ENCODE results near the gene DUSP22.

The DUSP22 gene

DNA sequence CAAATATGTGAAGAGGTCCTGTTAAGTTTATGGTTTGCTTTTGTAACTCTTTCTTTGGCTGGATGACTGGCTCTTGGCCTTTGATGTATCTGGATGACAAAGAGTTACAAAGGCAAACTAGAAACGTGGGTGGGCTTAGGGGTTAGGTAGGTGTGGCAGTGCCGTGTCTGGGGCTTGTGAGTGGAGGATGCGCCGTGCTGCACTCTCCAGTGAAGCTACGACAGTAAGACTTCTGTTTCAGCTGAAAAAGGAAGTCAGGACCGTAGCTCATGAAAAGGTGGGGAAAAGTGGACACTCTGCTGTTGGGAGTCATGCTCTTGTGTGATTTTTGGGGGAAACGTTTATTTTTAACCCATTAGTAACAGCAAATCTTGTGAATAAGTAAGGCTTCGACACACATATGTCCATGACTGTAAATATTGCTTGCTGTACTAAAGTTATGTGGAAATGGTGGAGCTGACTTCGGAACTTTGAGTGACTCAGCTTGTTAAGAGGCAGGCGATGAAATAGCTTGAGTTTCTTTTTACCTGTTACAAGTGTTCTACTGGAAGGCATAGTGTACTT is 45.6 kb downstream of the DUSP22 start:
- Mint-ChIP-seq H3K4me1 (peaks cover 67% of the 10 kb centered on the region), H3K27ac (ENCODE audit: low read depth) (no peak overlapping the region), H3K9me3 (no peaks in the 10 kb centered on the region), H3K4me3 (peak overlapping the region; percentile 45), H3K36me3 (ENCODE audit: insufficient read depth) (peaks cover 3% of the 10 kb centered on the region), H3K27me3 (no peaks in the 10 kb centered on the region)
- ATAC-seq (replicated peaks; ENCODE audit: extremely low read depth, poor library complexity, severe bottlenecking) (no peak), DNase-seq (ENCODE audit: low spot score in 2 of 2) (no peak)

DNA sequence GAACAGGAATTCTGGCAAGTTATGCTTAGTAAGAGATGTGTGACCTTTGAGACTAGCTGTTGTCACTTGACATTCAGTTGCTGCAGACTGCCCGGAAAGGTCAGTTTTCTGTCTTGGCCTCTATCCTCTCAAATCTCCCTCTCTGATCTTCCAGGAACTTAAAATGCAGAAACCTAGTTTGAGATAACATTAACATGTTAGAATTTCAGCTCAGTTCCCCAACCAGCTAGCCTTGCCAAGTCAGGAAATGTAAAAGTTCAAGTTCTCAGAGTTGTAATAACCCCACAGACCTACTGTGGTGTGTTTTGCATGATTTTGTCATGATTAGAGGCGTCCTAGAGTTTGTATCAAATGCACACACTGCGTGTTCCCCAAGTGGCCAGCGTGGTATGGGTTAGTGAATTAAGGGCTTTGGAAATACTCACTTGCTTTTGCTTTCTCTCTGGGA is 46.6 kb downstream of the DUSP22 start:
- Mint-ChIP-seq H3K4me1 (peaks cover 68% of the 10 kb centered on the region), H3K27ac (ENCODE audit: low read depth) (peak overlapping the region; percentile 73), H3K9me3 (no peaks in the 10 kb centered on the region), H3K27me3 (no peaks in the 10 kb centered on the region), H3K4me3 (peak overlapping the region; percentile 30), H3K36me3 (ENCODE audit: insufficient read depth) (peaks cover 5% of the 10 kb centered on the region)
- peak; percentile 35 for ATAC-seq (replicated peaks; ENCODE audit: extremely low read depth, poor library complexity, severe bottlenecking)
- DNase-seq (ENCODE audit: low spot score in 2 of 2): no peak

DNA sequence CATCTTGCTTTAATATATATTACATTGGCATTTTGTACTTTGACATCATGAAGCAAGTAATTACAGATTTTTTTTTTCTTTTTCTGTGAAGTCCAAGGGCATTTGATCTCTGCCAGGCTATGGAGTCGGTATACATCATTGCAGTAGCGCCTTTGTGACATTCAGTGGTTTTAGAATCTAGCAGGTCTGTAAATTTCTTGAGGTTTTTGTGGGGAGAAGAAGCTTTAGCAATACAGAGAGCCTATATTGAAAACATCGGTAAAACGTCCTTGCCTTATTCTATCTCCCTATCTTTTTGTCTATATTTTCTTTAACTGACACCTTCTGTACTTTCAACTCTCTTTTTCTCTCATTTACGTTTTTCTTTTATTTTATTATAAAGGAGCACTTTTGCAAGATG is 47.2 kb downstream of the DUSP22 start:
- Mint-ChIP-seq H3K36me3 (ENCODE audit: insufficient read depth) (peaks cover 7% of the 10 kb centered on the region), H3K27ac (ENCODE audit: low read depth) (peak overlapping the region; percentile 73), H3K27me3 (no peaks in the 10 kb centered on the region), H3K4me3 (peak overlapping the region; percentile 30), H3K4me1 (peaks cover 72% of the 10 kb centered on the region), H3K9me3 (no peaks in the 10 kb centered on the region)
- ATAC-seq (replicated peaks; ENCODE audit: extremely low read depth, poor library complexity, severe bottlenecking): peak; percentile 57
- DNase-seq (ENCODE audit: low spot score in 2 of 2): no peak

DNA sequence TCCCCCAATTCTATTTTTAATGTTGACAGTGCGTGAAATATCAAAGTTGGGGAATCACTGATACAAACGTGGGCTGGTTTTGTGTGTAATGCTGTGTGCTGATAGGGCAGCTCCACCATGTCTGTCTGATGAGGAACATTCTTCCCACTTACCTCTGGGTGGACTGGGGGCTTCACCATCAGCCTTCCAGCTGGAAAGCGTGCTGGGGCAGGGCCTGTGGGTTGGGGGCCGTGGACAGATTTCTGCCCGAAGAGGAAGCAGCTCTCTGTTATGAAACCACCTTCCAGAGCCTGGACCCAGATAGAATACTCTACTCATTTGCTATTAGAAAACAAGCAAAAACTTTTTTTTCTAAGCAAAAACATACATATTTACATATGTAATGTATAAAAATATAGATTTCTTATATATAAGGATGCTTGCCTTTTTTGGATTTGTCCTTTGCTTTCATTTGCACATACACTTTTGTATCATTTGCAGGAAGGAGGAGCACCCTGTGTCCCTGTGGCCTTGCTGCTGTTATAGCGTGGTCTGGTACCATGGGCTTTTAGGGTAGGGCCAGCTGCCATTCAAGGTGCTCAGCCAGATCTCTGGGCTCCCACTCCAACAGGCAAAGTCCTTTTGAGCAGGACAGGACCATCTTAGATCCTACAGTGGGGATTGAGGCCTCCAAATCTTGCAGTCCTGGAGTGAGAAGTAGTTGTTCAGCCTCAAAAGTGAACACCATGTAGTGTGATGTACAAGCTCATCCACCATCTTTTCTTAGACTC is 48.1 kb downstream of the DUSP22 start:
- DNase-seq (ENCODE audit: low spot score in 2 of 2) (no peak), ATAC-seq (replicated peaks; ENCODE audit: extremely low read depth, poor library complexity, severe bottlenecking) (no peak)
- Mint-ChIP-seq H3K27ac (ENCODE audit: low read depth) (peak overlapping the region; percentile 73), H3K4me3 (peak overlapping the region; percentile 30), H3K36me3 (ENCODE audit: insufficient read depth) (peaks cover 6% of the 10 kb centered on the region), H3K27me3 (no peaks in the 10 kb centered on the region), H3K4me1 (peaks cover 72% of the 10 kb centered on the region), H3K9me3 (no peaks in the 10 kb centered on the region)

DNA sequence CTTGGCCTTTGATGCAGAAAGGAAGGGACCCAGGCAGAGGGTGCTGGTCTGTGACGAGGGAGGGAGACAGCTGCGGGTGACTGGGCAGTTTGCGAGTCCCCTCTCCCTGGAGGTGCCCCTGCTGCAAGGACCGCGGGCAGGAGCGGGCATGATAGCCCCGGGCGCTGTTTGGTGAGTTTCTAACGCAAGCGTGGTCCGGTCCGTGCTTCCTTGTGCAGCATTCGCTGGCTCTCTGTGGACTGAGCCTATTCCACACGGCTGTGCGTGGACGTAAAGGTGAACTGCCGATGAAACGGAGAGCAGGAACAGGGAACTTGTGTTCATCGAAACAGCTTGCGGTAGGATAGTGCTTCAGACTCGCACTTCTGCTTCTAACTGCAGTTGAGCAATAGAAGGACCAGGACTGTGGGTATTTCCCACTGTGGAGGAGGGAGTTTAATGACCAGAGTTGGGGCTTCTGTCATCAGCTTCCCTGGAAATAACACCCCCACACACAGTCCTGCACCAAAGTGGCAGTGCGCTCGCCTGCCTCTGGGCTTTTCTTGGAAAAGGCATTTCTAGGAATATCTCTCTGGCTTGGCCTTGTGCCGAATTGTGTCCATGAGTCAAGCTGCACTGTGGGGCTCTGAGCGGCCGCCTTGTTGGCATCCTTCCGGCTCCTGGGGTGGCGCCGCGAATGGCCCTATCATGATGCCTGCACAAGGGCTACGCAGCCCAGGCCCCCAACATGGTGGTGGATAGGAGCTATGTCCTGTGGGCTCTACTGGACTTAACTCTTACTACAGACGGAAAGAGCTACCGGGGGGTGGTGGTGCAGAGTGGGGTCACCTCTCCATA is 48.9 kb downstream of the DUSP22 start:
- no peak for DNase-seq (ENCODE audit: low spot score in 2 of 2)
- peak overlapping the region; percentile 59 for H3K27ac Mint-ChIP-seq (ENCODE audit: low read depth)
- peak overlapping the region; percentile 35 for H3K4me3 Mint-ChIP-seq
- H3K4me1 Mint-ChIP-seq: peaks cover 66% of the 10 kb centered on the region
- no peaks in the 10 kb centered on the region for H3K9me3 Mint-ChIP-seq
- peaks cover 6% of the 10 kb centered on the region for H3K36me3 Mint-ChIP-seq (ENCODE audit: insufficient read depth)
- H3K27me3 Mint-ChIP-seq: no peaks in the 10 kb centered on the region
- peak; percentile 13 for ATAC-seq (replicated peaks; ENCODE audit: extremely low read depth, poor library complexity, severe bottlenecking)

DNA sequence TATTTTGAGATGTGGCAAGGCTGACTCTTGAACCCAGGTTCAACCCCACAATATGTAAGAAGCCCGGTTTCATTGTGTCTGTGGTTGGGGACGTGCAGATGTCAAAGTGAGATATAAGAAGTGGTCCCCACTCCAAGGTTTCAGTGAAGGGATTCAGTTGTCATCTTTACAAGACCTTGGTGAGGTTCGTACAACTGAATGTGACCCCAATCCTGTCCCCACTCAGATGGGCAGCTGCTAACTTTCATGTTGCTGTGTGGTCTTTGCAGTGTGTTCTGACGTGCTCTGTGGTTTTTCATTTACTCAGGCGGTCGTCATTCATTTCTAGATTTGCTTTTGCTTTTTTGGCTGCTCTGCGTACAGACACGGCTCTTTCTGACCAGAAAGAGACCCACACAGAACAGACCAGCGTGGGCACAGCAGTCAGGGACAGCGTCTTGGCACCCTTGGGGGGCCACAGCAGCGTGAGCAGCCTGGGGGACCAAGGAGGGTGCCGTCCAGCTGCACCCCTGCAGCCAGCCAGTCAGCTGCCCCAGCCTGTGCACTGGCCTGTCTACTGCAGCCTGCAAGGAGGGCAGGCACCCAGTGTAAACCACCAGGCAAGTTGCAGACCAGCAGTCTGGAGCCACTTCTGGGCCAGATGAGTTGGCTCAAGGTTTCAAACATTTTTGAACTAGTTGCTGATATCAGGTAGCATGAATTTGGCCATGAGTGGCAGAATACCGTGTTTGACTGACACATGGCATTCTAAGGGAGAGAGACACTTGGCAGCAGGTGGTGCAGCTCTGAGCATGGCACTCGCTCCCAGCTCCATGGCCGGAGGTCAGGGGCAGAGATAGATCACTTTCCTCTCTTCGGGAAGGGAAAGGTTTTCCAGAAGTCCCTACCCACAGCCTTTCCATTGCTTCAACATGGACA is 49.9 kb downstream of the DUSP22 start:
- H3K9me3 Mint-ChIP-seq: no peaks in the 10 kb centered on the region
- DNase-seq (ENCODE audit: low spot score in 2 of 2) (no peak), ATAC-seq (replicated peaks; ENCODE audit: extremely low read depth, poor library complexity, severe bottlenecking) (peak; percentile 55)
- H3K36me3 Mint-ChIP-seq (ENCODE audit: insufficient read depth): peaks cover 6% of the 10 kb centered on the region
- peak overlapping the region; percentile 59 for H3K27ac Mint-ChIP-seq (ENCODE audit: low read depth)
- peak overlapping the region; percentile 35 for H3K4me3 Mint-ChIP-seq
- H3K4me1 Mint-ChIP-seq: peaks cover 56% of the 10 kb centered on the region
- H3K27me3 Mint-ChIP-seq: no peaks in the 10 kb centered on the region

DNA sequence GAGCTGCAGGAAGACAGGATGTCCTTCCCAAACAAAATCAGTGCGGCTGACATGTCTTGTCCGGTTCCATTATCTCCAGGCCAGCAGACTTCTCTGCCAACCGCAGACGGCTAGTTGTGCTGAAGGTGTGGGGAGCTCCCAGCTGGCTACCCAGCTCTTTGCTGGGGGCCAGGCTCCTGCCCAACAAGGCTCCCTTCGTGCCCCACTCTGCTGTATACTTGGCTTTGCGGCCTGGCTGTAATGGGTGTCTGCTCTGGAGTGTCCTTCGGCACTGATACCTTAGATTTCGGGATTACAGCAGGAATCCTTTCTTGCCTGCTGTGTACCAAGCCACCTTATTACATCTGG is 50.5 kb downstream of the DUSP22 start:
- no peaks in the 10 kb centered on the region for H3K27me3 Mint-ChIP-seq
- no peak overlapping the region for H3K4me3 Mint-ChIP-seq
- H3K27ac Mint-ChIP-seq (ENCODE audit: low read depth): no peak overlapping the region
- H3K36me3 Mint-ChIP-seq (ENCODE audit: insufficient read depth): peaks cover 8% of the 10 kb centered on the region
- ATAC-seq (replicated peaks; ENCODE audit: extremely low read depth, poor library complexity, severe bottlenecking) (no peak), DNase-seq (ENCODE audit: low spot score in 2 of 2) (no peak)
- peaks cover 50% of the 10 kb centered on the region for H3K4me1 Mint-ChIP-seq
- H3K9me3 Mint-ChIP-seq: no peaks in the 10 kb centered on the region

DNA sequence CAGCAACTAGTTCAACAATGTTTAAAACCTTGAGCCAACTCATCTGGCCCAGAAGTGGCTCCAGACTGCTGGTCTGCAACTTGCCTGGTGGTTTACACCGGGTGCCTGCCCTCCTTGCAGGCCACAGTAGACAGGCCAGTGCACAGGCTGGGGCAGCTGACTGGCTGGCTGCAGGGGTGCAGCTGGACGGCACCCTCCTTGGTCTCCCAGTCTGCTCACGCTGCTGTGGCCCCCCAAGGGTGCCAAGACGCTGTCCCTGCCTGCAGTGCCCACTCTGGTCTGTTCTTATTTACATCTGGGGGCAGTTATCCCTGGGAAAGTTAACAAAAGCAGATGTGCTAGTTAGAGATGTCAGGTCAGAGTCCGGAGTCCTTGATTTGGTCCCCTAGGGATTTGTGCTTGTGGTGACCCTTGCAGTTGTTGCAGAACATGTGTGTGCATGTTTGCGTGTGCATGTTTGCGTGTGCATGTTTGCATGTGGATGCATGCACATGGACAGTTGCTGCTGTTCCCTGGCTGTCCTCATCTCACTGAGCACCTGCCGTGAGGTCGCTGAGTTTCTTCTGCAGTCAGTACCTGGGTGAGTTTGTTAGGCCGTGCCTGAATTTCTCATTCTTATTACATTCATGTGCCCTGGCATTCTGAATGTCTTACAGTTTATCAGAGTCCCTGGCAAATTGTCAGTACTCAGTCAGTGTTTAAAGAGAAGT is 51.1 kb downstream of the DUSP22 start:
- ATAC-seq (replicated peaks; ENCODE audit: extremely low read depth, poor library complexity, severe bottlenecking) (no peak), DNase-seq (ENCODE audit: low spot score in 2 of 2) (no peak)
- Mint-ChIP-seq H3K4me3 (no peak overlapping the region), H3K4me1 (peaks cover 45% of the 10 kb centered on the region), H3K36me3 (ENCODE audit: insufficient read depth) (peaks cover 14% of the 10 kb centered on the region), H3K27me3 (no peaks in the 10 kb centered on the region), H3K9me3 (no peaks in the 10 kb centered on the region), H3K27ac (ENCODE audit: low read depth) (no peak overlapping the region)

DNA sequence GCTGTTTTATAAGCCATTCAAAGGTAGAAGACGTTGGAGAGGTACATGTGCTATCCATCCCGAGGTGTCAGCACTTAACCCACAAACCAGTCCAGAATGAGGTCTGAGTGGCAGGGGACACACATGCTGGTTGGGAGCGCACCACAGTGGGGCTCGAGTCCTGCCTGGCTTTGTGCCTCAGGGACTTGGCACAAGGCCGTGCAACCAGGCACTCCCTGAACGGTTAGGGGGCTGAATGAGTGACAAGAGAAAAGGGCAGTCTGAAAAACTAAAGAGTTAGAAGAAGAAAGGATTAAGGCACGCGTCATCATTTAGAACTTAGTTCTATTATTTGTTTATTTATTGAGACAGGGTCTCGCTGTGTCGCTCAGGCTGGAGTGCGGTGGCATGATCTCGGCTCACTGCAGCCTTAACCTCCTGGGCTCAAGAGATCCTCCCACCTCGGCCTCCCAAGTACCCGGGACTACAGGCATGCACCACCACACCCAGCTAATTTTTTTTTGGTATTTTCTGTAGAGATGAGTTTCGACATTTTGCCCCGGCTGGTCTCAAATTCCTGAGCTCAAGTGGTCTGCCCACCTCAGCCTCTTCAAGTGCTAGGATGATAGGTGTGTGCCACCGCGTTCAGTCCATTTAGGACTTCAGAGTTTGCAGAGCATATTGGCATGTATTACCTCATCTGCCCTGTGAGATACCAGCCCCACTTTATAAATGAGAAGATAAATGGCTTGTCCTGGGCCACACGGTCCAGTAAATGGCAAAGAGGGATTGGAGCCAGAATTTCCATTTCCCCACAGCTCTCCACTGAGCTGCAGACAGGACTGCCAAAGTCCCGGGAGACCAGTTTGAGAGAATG is 51.9 kb downstream of the DUSP22 start:
- H3K36me3 Mint-ChIP-seq (ENCODE audit: insufficient read depth): peaks cover 21% of the 10 kb centered on the region
- ATAC-seq (replicated peaks; ENCODE audit: extremely low read depth, poor library complexity, severe bottlenecking): no peak
- H3K4me1 Mint-ChIP-seq: peaks cover 38% of the 10 kb centered on the region
- H3K27me3 Mint-ChIP-seq: no peaks in the 10 kb centered on the region
- H3K9me3 Mint-ChIP-seq: no peaks in the 10 kb centered on the region
- no peak overlapping the region for H3K4me3 Mint-ChIP-seq
- DNase-seq (ENCODE audit: low spot score in 2 of 2): no peak
- no peak overlapping the region for H3K27ac Mint-ChIP-seq (ENCODE audit: low read depth)

DNA sequence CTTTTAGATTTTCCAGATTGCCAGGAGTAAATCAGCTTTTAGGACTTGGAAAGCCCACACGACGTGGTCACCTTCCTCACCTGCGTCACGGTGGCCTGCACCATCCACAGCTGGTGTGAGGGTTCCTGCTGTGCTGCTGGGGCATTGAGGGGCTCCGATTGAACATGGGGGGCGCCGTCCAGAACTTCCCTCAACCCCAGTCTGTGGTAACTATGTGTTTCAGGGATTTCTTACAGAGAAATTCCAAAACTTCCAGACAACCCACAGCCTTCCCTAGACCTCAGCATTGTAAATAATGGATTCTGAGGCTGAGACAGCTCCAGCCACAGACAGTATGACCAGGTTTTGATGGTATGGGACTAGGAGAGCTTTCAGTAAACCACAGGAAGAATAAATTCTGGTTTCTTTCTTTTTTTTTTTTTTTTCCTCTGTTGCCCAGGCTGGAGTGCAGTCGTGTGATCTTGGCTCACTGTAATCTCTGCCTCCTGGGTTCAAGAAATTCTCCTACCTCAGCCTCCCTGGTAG is 52.6 kb downstream of the DUSP22 start:
- no peak for ATAC-seq (replicated peaks; ENCODE audit: extremely low read depth, poor library complexity, severe bottlenecking)
- Mint-ChIP-seq H3K27ac (ENCODE audit: low read depth) (no peak overlapping the region), H3K4me3 (no peak overlapping the region), H3K27me3 (no peaks in the 10 kb centered on the region), H3K4me1 (peaks cover 31% of the 10 kb centered on the region), H3K36me3 (ENCODE audit: insufficient read depth) (peaks cover 23% of the 10 kb centered on the region), H3K9me3 (no peaks in the 10 kb centered on the region)
- DNase-seq (ENCODE audit: low spot score in 2 of 2): no peak

Measured in central memory CD8-positive, alpha-beta T cell (primary cell).